HG03575 (cell line): ENCODE measurements around the gene CDKL2.
"Not testable (repeated sequence)": the region's sequence is repeated elsewhere in the genome, so short reads cannot be mapped to it uniquely, and the experiment has no call there.

Experiments used
- ATAC-seq: cut with Tn5 transposase; IDR thresholded peaks from one replicate; pipeline ENCODE4 v1.9.1; 2021; ENCODE audit not compliant: unreplicated experiment, insufficient number of reproducible peaks, low FRiP score; ENCODE audit errors: extremely low read depth

CDKL2 gene

GRCh38 chr4:75630174-75630936, at the start of gene CDKL2:
CDKL2 (minus strand) TSS chr4:75630528; CDS start chr4:75625988, 4,540 bp downstream.
- ATAC-seq, result peak; percentile 94

DNA sequence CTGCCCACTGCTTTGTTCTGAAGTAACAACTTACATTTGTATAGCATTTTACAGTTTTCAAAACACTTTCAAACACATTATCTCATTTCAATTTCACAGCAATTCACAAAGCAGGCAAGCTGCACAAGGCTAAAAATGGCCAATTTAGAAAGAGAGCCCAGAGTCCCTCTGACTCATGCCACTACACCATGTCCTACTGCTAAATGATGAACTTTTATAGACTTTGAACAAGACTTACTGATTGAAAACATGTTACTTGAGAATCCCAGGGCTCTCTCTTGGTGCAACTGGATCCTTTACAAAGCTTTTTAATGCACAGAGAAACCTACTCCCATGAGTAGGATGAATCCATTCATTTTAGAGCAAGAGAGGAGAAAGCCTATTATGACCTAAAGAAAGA, 48.6 kb upstream of the CDKL2 start:
- ATAC-seq, result no peak

GRCh38 chr4:75678473-75678872, 48.1 kb upstream of the CDKL2 start:
- ATAC-seq, result no peak

DNA sequence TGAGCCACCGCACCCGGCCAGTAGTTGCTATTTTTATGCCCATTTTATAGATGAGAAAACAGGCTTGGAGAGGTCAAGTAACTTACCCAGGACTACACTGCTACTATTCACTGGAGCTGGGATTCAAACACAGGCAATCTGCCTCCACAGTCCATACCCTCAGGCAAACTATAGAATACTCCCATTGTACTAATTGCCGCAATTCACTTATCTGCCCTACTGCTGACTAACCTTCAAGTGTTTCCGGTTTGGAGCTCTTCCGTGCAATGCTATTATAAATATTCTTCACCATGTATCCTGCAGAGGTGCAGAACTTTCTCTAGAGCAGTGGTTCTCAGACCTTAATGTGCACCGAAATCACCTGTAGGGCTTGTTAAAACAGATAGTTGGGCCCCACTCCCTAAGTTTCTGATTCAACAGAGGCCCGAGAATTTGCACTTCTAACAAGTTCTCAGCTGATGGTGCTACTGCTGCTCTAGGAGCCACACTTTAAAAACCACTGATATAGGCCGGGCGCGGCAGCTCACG, 44.7 kb upstream of the CDKL2 start:
- no peak for ATAC-seq

GRCh38 chr4:75673959-75674328, 43.6 kb upstream of the CDKL2 start:
- no peak for ATAC-seq

- ATAC-seq, result peak; percentile 78
Observed at GRCh38 chr4:75673027-75673958, 43.0 kb upstream of the CDKL2 start, which contains the start of gene G3BP2. G3BP2 (minus strand) TSS chr4:75673411; CDS start chr4:75662025, 11,386 bp downstream.

DNA sequence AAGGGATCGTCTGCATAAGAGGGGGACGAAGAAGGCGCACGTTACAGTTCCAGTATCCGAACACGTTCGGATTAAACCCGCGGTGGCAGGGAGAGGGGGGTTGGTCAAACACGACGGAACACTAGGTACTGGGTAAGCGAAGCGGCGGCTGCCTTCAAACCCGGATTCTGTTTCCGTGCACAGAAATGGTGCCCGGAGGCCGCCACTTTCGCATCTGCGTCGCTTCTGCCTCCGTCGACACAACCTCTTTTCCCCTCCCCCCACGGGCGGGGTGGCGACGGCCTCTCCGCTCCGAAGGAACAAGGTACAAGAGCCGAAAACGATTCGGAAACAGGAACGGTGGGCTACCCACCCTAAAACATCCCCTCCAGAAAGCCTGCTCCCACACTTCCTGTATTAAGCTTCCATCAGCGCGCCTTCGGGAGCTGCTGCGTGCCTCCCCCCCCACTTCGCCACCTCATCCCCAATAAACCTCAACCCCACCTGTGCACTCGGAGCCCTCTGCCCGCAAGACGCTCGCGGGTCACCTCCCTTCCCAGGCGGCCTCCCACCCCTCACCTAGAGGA, 42.2 kb upstream of the CDKL2 start:
- ATAC-seq, result no peak

GRCh38 chr4:75671802-75672421, 41.6 kb upstream of the CDKL2 start:
- no peak for ATAC-seq

DNA sequence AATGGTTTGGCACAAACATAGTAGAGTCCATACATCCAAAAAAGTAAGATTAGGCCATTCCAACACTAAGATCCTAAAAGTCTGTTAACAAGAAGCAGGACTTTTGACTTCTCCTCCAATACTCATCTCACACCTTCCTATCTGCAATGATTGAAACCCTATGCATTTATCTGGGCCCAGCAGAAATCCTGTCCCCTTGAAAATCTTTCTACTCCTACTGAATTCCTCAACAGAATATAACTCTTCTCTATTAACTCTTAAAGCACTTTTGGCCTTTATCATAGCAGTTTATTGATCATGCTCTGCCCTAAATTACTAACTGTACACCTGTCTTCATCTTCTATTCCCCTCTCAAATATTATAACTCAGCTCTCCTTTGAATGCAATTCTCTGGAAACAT, 38.3 kb upstream of the CDKL2 start:
- ATAC-seq, result no peak

- not testable (repeated sequence) for ATAC-seq
Observed at GRCh38 chr4:75667636-75668035, 37.3 kb upstream of the CDKL2 start.

GRCh38 chr4:75666299-75666698, 36.0 kb upstream of the CDKL2 start:
- no peak for ATAC-seq

DNA sequence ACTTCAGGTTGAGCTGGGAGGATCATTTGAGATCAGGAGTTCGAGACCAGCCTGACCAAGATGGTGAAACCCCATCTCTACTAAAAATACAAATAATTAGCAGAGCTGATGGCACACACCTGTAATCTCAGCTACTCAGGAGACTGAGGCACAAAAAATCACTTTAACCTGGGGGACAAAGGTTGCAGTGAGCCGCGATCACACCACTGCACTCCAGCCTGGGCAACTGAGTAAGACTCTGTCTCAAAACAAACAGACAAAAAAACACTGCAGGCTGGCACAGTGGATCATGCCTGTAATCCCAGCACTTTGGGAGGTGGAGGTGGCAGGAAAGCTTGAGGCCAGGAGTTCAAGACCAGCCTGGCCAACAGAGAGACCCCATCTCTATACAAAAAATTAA, 34.3 kb upstream of the CDKL2 start:
- not testable (repeated sequence) for ATAC-seq

GRCh38 chr4:75662626-75663025, 32.3 kb upstream of the CDKL2 start:
- no peak for ATAC-seq

- no peak for ATAC-seq
Observed at GRCh38 chr4:75660491-75660890, 30.2 kb upstream of the CDKL2 start.

DNA sequence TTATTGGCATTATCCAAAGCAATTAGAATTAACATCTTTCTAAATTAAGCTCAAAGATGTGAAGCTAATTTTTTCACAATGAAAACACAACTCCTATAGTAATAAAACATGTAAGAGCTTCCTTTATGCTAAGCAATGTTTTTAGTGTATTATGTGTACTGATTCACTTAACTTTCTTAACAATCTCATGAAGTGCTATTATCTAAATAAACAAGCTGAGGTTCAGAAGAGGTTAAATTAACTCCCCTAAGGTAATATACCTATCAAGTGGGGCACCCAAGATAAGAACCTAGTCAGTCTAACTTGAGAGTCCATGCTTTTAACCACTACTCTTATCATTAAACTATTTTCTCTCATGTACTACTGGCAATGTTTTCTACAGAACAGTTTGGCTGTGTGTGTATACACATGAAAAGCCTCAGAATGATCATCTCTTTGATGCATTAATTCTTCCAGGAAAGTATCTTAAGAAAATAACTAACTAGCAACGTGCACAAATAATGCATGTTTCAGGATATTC, 29.2 kb upstream of the CDKL2 start:
- ATAC-seq, result no peak

DNA sequence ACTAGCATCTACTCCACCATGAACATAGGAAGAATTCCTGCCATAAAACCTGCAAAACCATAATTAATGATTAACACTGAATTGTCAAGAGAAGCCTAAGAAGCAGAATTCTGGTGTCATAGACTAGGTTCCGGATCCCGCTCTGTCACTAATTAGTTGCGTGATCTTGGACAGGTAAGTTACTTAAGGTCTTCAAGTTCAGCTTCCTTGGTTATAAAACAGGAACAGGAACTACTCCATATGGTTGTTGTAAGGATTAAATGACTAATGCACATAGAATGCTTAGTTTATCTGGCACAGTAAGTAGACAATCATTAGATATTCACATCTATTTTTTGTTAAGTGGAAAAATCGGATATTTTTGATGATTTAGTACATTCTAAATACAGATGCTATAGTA, 28.5 kb upstream of the CDKL2 start:
- no peak for ATAC-seq

GRCh38 chr4:75655562-75655961, 25.2 kb upstream of the CDKL2 start:
- ATAC-seq, result no peak

DNA sequence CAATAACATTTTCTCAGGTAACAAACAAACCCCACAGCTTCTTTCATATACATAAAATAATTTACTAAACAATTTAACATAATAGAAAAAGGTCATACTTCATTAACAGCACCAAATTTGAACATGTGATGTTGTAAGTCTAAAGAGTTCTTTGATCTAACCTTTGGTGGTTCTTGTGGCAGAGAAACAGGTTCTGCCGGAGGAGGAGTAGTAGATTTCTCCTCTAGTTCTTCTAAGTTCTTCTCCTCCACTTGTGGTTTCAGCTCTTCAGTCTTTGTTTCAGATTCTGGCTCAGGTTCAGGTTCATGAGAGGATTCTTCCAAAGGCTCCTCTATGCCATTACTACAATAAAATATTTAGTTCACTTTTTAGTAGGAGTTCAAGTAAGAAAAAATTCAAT, 24.6 kb upstream of the CDKL2 start:
- ATAC-seq, result no peak
